ENCODE results near the gene TSPAN16. TPM values are rescaled to one million over a fixed set of nuclear protein-coding genes. Genes with fewer than 3 reads are reported as not detected.
A peak's percentile ranks its signal among the peaks of the same experiment; 100 is the strongest.

TSPAN16 gene
- total RNA-seq, 4 donors from 2014 or later: not detected

DNA sequence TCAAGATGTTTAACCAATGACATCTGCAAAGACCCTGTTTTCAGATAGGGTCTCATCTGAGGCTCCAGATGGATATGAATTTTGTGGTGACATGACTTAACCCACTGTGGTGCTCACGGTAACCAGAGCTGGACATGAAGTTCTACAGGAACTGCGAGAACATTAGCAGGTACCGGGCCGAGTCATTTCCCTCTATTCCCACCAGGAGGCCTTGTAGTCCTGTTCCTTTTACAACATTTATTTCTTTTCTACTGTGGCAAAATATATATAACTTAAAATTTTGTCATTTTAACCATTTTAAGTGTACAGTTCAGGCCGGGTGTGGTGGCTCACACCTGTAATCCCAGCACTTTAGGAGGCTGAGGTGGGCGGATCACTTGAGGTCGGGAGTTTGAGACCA is 7.6 kb upstream of the TSPAN16 start:
- Histone ChIP-seq H3K4me3 (no peak overlapping the region), H3K27ac (no peak overlapping the region), H3K4me1 (no peaks in the 10 kb centered on the region), H3K9me3 (no peaks in the 10 kb centered on the region), H3K36me3 (no peaks in the 10 kb centered on the region), H3K27me3 (no peaks in the 10 kb centered on the region)
- DNase-seq: no peak
- TF ChIP-seq, protein P1, sequence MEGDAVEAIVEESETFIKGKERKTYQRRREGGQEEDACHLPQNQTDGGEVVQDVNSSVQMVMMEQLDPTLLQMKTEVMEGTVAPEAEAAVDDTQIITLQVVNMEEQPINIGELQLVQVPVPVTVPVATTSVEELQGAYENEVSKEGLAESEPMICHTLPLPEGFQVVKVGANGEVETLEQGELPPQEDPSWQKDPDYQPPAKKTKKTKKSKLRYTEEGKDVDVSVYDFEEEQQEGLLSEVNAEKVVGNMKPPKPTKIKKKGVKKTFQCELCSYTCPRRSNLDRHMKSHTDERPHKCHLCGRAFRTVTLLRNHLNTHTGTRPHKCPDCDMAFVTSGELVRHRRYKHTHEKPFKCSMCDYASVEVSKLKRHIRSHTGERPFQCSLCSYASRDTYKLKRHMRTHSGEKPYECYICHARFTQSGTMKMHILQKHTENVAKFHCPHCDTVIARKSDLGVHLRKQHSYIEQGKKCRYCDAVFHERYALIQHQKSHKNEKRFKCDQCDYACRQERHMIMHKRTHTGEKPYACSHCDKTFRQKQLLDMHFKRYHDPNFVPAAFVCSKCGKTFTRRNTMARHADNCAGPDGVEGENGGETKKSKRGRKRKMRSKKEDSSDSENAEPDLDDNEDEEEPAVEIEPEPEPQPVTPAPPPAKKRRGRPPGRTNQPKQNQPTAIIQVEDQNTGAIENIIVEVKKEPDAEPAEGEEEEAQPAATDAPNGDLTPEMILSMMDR (IDR thresholded peaks at IDR 0.05): peak in 2 of 4 experiments; percentile 14 to 17
- TF ChIP-seq POLR2A (IDR thresholded peaks at IDR 0.05): no peak
- intact Hi-C loops (cut with DNase I; ENCODE audit: low total_unique reads): no loop called here

DNA sequence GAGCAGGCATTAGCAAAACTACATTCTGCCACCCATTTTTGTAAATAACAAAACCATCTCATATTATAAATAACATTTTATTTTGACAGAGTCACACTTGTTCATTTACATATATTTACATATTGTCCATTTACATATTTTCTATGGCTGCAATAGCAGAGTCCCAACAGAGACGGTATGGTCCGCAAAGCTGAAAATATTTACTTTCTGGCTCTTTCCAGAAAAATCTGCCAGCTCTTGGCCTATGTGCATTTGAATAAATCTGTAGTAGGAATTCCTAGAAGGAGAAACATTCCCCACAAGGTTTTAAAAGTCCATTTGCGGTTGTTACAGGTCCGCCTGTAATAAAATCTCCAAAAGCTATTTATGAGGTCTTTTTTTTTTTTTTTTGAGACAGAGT is 5.7 kb upstream of the TSPAN16 start:
- H3K4me3 ChIP-seq: no peak overlapping the region
- DNase-seq: no peak
- intact Hi-C loops (cut with DNase I; ENCODE audit: low total_unique reads): loop anchor here (10.0 kb wide), 2 partner anchors 65 to 215 kb away; partner anchors contain the start of genes PLPPR2 and ZNF653
- TF ChIP-seq, protein P1 (IDR thresholded peaks at IDR 0.05): no peak
- no peak for TF ChIP-seq POLR2A (IDR thresholded peaks at IDR 0.05)
- no peak overlapping the region for H3K27ac ChIP-seq
- H3K4me1 ChIP-seq: no peaks in the 10 kb centered on the region
- H3K9me3 ChIP-seq: no peaks in the 10 kb centered on the region
- no peaks in the 10 kb centered on the region for H3K36me3 ChIP-seq
- no peaks in the 10 kb centered on the region for H3K27me3 ChIP-seq

DNA sequence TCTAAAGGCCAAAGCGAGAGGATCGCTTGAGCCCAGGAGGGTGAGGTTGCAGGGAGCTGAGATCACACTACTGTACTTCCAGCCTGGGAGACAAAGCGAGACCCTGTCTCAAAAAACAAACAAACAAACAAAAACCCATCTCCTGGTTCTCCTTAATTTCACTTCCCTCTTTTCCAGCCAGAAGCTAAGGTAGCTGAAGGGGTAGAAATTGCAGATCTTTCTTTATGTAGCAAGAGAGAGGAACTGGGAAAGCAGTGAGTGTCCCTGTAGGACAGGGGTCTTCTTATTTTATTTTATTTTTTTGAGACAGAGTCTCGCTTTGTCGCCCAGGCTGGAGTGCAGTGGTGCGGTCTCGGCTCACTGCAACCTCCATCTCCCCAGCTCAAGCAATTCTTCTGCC is 4.5 kb upstream of the TSPAN16 start:
- TF ChIP-seq POLR2A (IDR thresholded peaks at IDR 0.05): no peak
- TF ChIP-seq, protein P1 (IDR thresholded peaks at IDR 0.05): no peak

DNA sequence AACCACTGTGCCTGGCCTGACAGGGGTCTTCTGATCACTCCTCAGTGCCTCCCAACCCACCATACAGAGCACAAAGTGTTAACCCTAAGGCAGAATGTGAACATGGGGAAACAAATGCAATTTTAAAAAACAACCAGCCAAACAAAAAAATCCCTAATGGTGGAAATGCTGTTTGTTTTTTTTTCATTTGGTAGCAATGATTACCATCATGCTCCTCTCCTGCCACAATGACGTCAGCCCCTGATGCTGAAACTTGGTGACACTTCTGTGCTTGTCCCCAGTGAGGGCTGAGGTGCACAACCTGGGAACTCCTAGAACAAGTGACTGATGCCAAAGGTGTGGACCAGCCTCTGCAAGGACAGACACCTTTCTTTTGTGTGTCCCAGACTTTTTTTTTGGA is 4.0 kb upstream of the TSPAN16 start:
- Histone ChIP-seq H3K36me3 (no peaks in the 10 kb centered on the region), H3K27me3 (no peaks in the 10 kb centered on the region), H3K27ac (no peak overlapping the region), H3K9me3 (no peaks in the 10 kb centered on the region), H3K4me1 (no peaks in the 10 kb centered on the region), H3K4me3 (no peak overlapping the region)
- no peak for TF ChIP-seq POLR2A (IDR thresholded peaks at IDR 0.05)
- TF ChIP-seq, protein P1 (IDR thresholded peaks at IDR 0.05): no peak
- intact Hi-C loops (cut with DNase I; ENCODE audit: low total_unique reads): loop anchor here (10.0 kb wide), 2 partner anchors 63 to 213 kb away; partner anchors contain the start of genes PLPPR2 and ZNF653
- DNase-seq: no peak

More for the DNA sequence above, 4.5 kb upstream of the TSPAN16 start:
- intact Hi-C loops (cut with DNase I; ENCODE audit: low total_unique reads): loop anchor here (10.0 kb wide), 2 partner anchors 63 to 213 kb away; partner anchors contain the start of genes PLPPR2 and ZNF653
- DNase-seq: no peak
- Histone ChIP-seq H3K36me3 (no peaks in the 10 kb centered on the region), H3K4me3 (no peak overlapping the region), H3K9me3 (no peaks in the 10 kb centered on the region), H3K27ac (no peak overlapping the region), H3K27me3 (no peaks in the 10 kb centered on the region), H3K4me1 (no peaks in the 10 kb centered on the region)

DNA sequence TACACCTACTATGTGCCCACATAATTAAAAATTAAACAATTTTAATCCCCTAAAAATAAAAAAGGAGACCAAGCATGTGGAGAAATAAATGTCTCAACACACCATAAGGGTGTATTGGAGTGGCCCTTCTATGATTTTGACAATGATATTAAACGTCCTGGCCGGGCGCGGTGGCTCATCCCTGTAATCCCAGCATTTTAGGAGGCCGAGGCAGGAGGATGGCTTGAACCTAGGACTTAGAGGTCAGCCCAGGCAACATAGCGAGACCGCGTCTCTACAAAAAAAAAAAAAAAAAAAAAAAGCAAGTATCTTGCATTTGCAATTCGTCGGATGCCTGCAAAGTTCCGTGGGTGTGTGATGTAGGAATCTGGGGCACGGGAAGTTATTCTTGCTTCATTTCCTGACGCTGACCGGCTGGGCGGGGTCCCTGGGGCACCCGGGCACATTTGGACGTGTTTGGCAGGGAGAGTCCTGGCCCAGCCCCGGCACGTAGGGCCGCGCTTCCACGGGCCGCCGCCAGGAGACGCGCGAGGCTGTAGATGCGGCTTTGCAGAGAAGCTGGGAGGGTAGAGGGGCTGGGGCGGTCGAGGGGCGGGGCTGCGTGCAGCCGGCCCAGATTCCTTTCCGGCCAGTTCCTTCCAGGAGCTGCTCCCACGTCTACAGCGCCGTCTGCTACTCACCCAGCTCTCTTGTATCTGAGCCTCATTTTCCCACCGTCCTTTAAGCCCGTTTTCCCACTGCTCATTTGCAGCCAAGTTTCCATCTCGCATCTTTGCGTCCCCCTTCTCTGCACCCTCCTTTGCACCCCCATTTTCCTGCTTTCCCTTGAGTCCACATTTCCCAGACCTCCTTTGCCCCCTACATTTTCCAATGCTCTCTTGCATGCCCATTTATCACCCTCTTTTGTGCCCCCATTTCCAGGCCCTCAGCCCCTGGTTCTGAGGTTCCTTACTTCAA is 2.2 kb upstream of the TSPAN16 start:
- Histone ChIP-seq H3K9me3 (no peaks in the 10 kb centered on the region), H3K27ac (peak overlapping the region; percentile 35 to 69), H3K4me1 (no peaks in the 10 kb centered on the region), H3K27me3 (no peaks in the 10 kb centered on the region), H3K36me3 (no peaks in the 10 kb centered on the region), H3K4me3 (peak overlapping the region in 1 of 2 donors; percentile 23)
- DNase-seq: peak; percentile 94 to 97
- intact Hi-C loops (cut with DNase I; ENCODE audit: low total_unique reads): loop anchor here (10.0 kb wide), 2 partner anchors 61 to 211 kb away; partner anchors contain the start of genes PLPPR2 and ZNF653
- TF ChIP-seq, protein P1 (IDR thresholded peaks at IDR 0.05): peak; percentile 99
- TF ChIP-seq POLR2A (IDR thresholded peaks at IDR 0.05): peak in 1 of 2 donors; percentile 27
